Ishikawa (cell line): ENCODE data around the gene PRPSAP2.

Experiments used
- CEBPB ChIP-seq: IDR thresholded peaks from 2 replicates; pipeline ENCODE4 v1.6.1; 2012
- CREB1 ChIP-seq: IDR thresholded peaks from 2 replicates; pipeline ENCODE4 v1.6.1; 2012; ENCODE audit warnings: low read depth
- EGR1 ChIP-seq: IDR thresholded peaks from 2 replicates; pipeline ENCODE4 v1.6.1; 2012
- EP300 ChIP-seq: IDR thresholded peaks from 2 replicates; pipeline ENCODE4 v1.6.1; 2012; ENCODE audit warnings: borderline replicate concordance
- FOXM1 ChIP-seq: IDR thresholded peaks from 2 replicates; pipeline ENCODE4 v1.6.1; 2012; ENCODE audit warnings: low read depth, borderline replicate concordance
- MAX ChIP-seq: IDR thresholded peaks from 2 replicates; pipeline ENCODE4 v1.6.1; 2012
- NFIC ChIP-seq: IDR thresholded peaks from 2 replicates; pipeline ENCODE4 v1.6.1; 2012
- RAD21 ChIP-seq: IDR thresholded peaks from 2 replicates; pipeline ENCODE4 v1.6.1; 2012; ENCODE audit warnings: low read depth
- REST ChIP-seq: IDR thresholded peaks from 2 replicates; pipeline ENCODE4 v1.6.1; 2012; ENCODE audit warnings: low read depth, mild to moderate bottlenecking
- TAF1 ChIP-seq: IDR thresholded peaks from 2 replicates; pipeline ENCODE4 v1.6.1; 2012; ENCODE audit warnings: low read depth, mild to moderate bottlenecking
- TCF12 ChIP-seq: IDR thresholded peaks from 2 replicates; pipeline ENCODE4 v1.6.1; 2012; ENCODE audit warnings: low read depth
- TEAD4 ChIP-seq: IDR thresholded peaks from 2 replicates; pipeline ENCODE4 v1.6.1; 2012
- YY1 ChIP-seq: IDR thresholded peaks from 2 replicates; pipeline ENCODE4 v1.6.1; 2012; ENCODE audit warnings: low read depth
- ZBTB7A ChIP-seq: IDR thresholded peaks from 2 replicates; pipeline ENCODE4 v1.6.1; 2012; ENCODE audit warnings: low read depth
- TF ChIP-seq, protein P1 (sequence below): IDR thresholded peaks from 2 replicates; pipeline ENCODE4 v1.6.1; 2012

PRPSAP2 gene

DNA sequence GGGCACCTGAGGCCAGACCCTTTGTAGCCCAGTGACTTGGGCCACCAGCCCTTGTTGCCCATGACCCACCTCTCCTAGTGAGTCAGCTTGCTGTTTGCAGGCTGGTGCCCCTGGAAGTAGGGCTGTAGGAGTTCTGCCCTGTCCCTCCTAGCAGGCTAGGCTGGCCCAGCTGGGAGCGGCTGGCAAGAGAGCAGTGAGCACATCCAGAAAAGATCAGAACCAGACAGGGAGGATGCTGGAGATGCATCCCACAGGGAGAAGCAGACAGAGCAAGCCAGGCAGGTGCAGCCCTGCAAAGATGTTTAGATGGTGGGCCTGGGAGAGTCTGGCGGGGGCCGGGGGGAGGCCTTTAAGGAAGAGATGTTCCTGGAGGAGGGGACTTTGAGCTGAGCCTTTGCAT, 96.4 kb downstream of the PRPSAP2 start:
- TF ChIP-seq ZBTB7A (no peak), REST (no peak), RAD21 (no peak), NFIC (no peak), YY1 (no peak), CREB1 (no peak), TEAD4 (no peak), TAF1 (no peak), EP300 (no peak), EGR1 (no peak), TCF12 (no peak), FOXM1 (no peak), MAX (no peak), CEBPB (no peak)
- TF ChIP-seq, protein P1, sequence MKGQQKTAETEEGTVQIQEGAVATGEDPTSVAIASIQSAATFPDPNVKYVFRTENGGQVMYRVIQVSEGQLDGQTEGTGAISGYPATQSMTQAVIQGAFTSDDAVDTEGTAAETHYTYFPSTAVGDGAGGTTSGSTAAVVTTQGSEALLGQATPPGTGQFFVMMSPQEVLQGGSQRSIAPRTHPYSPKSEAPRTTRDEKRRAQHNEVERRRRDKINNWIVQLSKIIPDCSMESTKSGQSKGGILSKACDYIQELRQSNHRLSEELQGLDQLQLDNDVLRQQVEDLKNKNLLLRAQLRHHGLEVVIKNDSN: no peak

DNA sequence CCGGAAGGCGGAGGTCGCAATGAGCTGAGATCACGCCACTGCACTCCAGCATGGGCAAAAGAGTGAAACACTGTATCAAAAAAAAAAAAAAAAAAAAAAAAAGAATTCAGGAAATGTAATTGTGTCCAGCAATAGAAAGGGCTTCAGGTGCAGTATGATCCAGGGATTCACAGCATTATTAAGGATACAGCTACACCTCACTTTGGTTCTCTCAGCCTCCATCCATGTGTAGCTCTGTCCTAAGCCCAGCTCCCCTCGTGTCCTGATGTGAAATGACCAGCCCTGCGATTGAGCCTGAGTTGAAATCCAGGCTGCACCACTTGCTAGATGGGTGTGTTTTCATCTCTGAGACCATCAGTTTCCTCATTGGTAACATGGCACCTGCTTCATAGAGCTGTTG, 97.1 kb downstream of the PRPSAP2 start:
- no peak for TF ChIP-seq EGR1
- no peak for TF ChIP-seq MAX
- no peak for TF ChIP-seq TAF1
- no peak for TF ChIP-seq EP300
- TF ChIP-seq ZBTB7A: no peak
- TF ChIP-seq REST: no peak
- no peak for TF ChIP-seq FOXM1
- TF ChIP-seq TEAD4: no peak
- no peak for TF ChIP-seq TCF12
- TF ChIP-seq CREB1: no peak
- TF ChIP-seq, protein P1: no peak
- TF ChIP-seq RAD21: no peak

GRCh38 chr17:18956581-18956980, 98.7 kb downstream of the PRPSAP2 start:
- TF ChIP-seq CEBPB: no peak
- TF ChIP-seq, protein P1: no peak

DNA sequence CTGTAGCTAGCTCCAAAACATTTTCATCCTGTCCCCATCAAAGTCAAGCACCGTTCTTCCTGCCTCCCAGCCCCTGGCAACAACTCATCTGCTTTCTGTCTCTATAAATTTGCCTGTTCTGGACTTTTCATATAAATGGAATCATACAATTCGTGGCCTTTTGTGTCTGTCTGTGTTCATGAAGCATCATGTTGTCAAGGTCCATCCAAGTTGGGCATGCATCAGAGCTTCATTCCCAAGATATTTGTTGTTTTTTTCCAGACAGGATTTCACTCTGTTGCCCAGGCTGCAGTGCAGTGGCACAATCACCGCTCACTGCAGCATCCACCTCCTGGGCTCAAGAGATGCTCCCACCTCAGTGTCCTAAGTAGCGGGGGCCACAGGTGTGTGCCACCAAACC, 99.9 kb downstream of the PRPSAP2 start:
- TF ChIP-seq CEBPB (no peak), EGR1 (no peak), EP300 (no peak)

GRCh38 chr17:18958611-18959010, 100.7 kb downstream of the PRPSAP2 start:
- no peak for TF ChIP-seq FOXM1
- TF ChIP-seq ZBTB7A: no peak
- no peak for TF ChIP-seq CEBPB
- TF ChIP-seq EP300: no peak
- no peak for TF ChIP-seq TEAD4
- TF ChIP-seq MAX: no peak
- TF ChIP-seq NFIC: no peak

DNA sequence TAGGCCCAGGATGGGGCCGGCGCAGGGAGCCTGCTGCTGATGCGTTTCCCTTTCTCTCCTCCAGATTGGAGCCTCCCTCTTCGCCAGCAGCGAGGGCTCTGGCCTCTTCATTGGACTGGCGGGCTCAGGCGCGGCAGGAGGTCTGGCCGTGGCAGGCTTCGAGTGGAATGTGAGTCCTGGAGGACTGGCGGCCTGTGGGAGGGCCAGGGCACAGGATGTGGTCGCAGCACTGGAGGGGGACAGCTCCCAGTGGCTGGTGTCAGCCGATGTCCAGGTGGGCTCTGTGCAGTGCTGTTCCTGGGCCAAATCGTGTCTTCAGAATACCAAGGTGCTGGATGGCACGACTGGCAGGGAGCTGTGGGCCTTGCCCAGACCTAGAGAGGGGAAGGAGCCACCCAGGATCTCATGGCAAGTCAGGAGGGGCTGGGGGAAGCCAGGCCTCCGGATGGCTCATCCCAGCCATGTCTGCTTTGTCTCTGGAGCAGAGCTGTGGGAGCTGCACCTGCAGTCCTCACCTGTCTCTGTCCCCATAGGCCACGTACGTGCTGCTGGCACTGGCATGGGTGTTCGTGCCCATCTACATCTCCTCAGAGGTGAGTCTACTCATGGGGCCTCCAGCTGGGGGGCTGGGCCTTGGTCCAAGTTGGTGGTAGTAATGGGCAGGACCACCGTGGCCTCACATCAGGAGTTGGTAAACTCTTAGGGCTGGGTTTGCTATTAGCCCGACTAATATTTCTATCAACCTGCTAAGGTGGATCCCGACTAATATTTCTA, 101.3 kb downstream of the PRPSAP2 start:
- TF ChIP-seq CEBPB (no peak), REST (no peak), MAX (no peak), ZBTB7A (no peak), FOXM1 (no peak), EP300 (no peak), NFIC (no peak), EGR1 (no peak), TAF1 (no peak), YY1 (no peak), TCF12 (no peak), RAD21 (no peak), CREB1 (no peak), TEAD4 (no peak)
- TF ChIP-seq, protein P1: no peak
